Measurements from ENCODE around the gene ZNF697. TPM values are rescaled to one million over a fixed set of nuclear protein-coding genes. Genes with fewer than 3 reads are reported as not detected.
"Not testable (repeated sequence)": the region's sequence is repeated elsewhere in the genome, so short reads cannot be mapped to it uniquely, and the experiment has no call there.

ZNF697 gene
- total and polyA plus RNA-seq, 7 donors: 0.60 to 6.6 (median 2.4) TPM

DNA sequence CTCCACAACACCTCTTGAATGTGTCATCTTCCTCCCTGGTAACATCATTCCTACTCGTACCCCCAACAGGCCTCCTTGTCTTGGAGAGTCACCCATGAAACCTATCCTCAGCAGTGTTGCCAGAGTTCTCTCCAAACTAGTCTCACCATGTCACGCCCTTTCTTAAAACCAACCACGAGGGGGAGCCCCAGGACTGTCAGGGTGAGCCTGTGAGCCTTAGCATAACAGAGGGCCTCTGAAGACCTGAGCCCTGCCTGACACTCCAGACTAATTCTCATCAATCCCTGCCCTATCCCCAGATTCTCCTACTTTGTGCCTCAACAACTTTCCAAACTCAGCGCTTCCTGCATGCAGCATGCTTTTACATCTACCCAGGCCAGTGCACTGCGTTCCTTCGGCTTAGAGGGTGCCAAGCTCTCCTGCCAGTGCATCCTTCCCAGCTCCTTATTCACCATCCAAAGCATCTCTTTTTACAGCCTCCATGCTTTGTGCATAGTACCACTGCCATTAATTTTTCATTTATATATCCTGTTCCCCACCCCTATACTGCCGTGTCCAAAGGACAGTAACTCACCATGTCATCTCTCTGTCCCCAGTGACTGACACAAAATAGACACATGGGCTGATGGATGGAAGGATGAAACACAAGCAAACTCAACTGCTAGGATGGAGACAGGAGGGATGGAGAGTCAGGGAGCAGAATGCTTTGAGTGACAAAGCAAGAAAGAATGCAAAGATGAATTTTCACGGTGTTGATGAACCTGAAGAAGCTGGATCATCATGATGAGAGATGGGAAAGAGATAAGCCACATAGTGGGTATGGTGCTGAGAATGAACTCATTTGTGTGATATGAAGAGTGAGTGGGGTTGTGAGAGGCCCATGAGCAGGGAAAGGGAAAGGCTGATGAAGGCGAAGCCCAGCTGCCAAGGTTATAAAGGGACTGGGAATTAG, 34.0 kb downstream of the ZNF697 start:
- WGBS, 2 donors: 55 to 59% methylated on average over 9 of the region's 9 CpGs
- Histone ChIP-seq H3K27ac (no peak overlapping the region), H3K9me3 (no peaks in the 10 kb centered on the region), H3K4me3 (no peak overlapping the region), H3K36me3 (no peaks in the 10 kb centered on the region), H3K4me1 (peaks cover 0 to 4% (median 0%) of the 10 kb centered on the region in 4 donors), H3K27me3 (no peaks in the 10 kb centered on the region)
- DNase-seq: peak; percentile 92
- intact Hi-C loops (cut with DNase I): loop anchor here (1.0 to 5.0 kb wide), 3 partner anchors 33 to 61 kb away; partner anchors contain the start of gene ZNF697
- no peak for TF ChIP-seq EP300 (IDR thresholded peaks at IDR 0.05)
- TF ChIP-seq POLR2A (IDR thresholded peaks at IDR 0.05): no peak
- TF ChIP-seq, protein P1, sequence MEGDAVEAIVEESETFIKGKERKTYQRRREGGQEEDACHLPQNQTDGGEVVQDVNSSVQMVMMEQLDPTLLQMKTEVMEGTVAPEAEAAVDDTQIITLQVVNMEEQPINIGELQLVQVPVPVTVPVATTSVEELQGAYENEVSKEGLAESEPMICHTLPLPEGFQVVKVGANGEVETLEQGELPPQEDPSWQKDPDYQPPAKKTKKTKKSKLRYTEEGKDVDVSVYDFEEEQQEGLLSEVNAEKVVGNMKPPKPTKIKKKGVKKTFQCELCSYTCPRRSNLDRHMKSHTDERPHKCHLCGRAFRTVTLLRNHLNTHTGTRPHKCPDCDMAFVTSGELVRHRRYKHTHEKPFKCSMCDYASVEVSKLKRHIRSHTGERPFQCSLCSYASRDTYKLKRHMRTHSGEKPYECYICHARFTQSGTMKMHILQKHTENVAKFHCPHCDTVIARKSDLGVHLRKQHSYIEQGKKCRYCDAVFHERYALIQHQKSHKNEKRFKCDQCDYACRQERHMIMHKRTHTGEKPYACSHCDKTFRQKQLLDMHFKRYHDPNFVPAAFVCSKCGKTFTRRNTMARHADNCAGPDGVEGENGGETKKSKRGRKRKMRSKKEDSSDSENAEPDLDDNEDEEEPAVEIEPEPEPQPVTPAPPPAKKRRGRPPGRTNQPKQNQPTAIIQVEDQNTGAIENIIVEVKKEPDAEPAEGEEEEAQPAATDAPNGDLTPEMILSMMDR (IDR thresholded peaks at IDR 0.05): peak; percentile 54 to 86 (median 80)
- no peak for TF ChIP-seq POLR2AphosphoS5 (IDR thresholded peaks at IDR 0.05)

DNA sequence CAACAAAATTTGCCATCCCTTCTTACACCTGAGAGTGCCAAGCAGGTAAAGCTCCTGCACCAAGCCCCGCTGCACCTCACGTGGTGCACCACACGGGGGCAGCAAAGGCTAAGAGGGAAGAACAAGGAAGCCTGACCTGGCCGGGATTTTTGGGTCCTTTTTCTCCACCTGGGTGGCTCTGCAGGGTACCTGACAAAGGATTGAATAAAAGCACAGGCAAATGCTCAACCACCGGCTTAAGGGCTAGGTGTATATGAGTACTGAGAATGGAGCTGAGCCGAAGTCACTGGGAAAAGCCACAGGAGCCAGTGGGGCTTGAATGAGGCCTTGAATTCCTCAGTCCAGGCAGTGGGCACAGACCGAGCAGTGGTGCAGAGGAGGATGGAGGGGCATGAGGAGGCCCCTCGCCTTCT, 36.4 kb downstream of the ZNF697 start:
- DNase-seq: peak; percentile 78

DNA sequence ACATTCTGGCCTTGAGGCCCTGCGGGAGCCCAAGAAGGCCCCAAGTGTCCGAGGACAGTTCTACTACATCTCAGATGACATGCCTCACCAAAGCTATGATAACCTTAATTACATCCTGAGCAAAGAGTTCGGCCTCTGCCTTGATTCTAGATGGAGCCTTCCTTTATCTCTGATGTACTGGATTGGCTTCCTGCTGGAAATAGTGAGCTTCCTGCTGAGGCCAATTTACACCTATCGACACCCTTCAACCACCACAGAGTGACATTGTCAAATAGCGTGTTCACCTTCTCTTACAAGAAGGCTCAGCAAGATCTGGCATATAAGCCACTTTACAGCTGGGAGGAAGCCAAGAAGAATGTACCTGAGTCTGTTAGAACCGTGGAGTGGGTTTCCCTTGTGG, 39.2 kb downstream of the ZNF697 start:
- intact Hi-C loops (cut with DNase I); H3K36me3 ChIP-seq; H3K27ac ChIP-seq; H3K9me3 ChIP-seq; DNase-seq; H3K4me1 ChIP-seq; H3K4me3 ChIP-seq; H3K27me3 ChIP-seq: not testable (repeated sequence)
- WGBS, 2 donors: 88 to 89% methylated on average over 6 of the region's 6 CpGs

More for the DNA sequence above, 36.4 kb downstream of the ZNF697 start:
- Histone ChIP-seq H3K27ac (no peak overlapping the region), H3K36me3 (no peaks in the 10 kb centered on the region), H3K4me1 (no peaks in the 10 kb centered on the region), H3K9me3 (no peaks in the 10 kb centered on the region), H3K4me3 (no peak overlapping the region), H3K27me3 (no peaks in the 10 kb centered on the region)
- TF ChIP-seq, protein P1 (IDR thresholded peaks at IDR 0.05): peak; percentile 70 to 88 (median 84)
- TF ChIP-seq POLR2A (IDR thresholded peaks at IDR 0.05): no peak
- intact Hi-C loops (cut with DNase I): loop anchor here (5.0 kb wide), 1 partner anchor 36 kb away; the partner anchor contains the start of gene ZNF697
- 11 to 24% methylated on average over 8 of the region's 8 CpGs for WGBS, 2 donors

DNA sequence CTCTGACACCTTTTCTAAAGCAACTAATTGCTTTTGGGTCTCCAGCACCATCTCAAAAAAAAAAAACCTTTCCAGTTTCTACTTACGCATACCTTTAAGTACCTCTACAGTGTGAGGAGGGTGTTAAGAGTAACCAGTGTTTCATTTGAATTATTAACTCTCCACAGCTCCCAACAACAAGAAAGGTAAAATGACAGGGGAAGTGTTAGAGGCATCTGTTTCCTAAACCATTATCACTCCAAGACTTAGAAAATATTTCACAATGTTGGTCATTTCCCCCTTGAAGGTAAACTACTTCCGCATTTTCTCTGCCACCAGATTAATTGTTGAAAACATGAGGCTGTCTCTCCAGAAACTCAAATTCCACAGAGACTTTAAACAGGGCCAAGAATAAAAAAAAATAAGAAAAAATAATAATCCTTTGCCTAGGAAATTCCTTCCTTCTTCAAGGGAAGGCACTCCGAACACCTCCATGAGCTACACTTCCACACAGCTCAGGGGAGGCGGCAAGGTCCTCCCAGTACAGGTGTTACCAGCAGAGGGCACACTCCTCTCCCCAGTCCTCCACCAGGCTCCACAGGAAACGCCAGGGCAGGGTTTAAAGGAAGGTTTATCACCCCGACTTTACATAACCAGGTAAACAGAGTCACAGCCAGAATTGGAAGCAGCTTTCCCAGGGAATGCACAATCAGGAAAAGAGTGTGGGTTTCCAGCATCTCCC, 40.8 kb downstream of the ZNF697 start:
- H3K36me3 ChIP-seq: not testable (repeated sequence)

DNA sequence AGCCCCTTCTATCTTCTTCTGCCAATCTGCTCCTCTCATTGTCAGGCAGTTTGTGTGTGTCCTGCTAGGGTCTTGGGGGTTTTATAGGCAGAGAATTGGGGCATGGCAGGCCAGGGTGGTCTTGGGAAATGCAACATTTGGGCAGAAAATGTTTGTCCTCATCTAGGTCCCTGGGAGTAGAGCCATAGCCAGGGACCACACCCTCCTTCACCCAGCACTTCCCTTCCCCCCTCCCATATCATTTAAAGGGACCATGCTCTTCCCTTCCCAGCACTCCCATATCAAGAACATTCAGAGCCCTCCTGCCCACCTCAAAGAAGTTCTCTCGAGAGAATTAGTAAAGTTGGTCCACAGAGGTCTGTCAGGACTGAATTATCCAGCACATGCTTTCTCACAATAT, 41.7 kb downstream of the ZNF697 start:
- H3K27me3 ChIP-seq: no peaks in the 10 kb centered on the region
- H3K36me3 ChIP-seq: no peaks in the 10 kb centered on the region
- H3K27ac ChIP-seq: no peak overlapping the region
- no peak for DNase-seq
- WGBS, 2 donors: 86 to 93% methylated on average over 1 of the region's 1 CpG
- H3K9me3 ChIP-seq: no peaks in the 10 kb centered on the region
- H3K4me1 ChIP-seq: no peaks in the 10 kb centered on the region
- intact Hi-C loops (cut with DNase I): no loop called here
- H3K4me3 ChIP-seq: no peak overlapping the region
- no peak for TF ChIP-seq POLR2A (IDR thresholded peaks at IDR 0.05)

More for the DNA sequence above, 40.8 kb downstream of the ZNF697 start:
- DNase-seq; H3K4me1 ChIP-seq; intact Hi-C loops (cut with DNase I); H3K27me3 ChIP-seq; H3K4me3 ChIP-seq; H3K9me3 ChIP-seq; H3K27ac ChIP-seq: not testable (repeated sequence)
- 83 to 90% methylated on average over 3 of the region's 6 CpGs for WGBS, 2 donors

DNA sequence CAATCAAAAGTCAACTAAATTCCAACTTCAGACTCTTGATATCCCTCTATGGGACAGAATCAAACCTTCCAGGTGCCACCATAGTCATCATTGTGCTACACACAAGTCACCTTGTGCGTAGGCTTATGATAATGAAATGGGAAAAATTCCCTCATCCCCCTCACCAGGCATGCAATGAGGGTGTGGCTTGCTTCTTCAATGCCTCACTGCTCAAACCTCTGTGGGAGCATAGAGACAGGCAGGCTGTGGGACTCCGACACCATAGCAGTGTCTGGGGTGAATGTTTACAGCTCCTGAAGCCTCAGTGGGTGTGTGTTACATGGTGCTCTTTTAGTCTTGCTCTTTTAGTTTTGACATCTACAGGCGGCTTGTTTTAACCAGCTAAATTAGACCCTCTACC, 42.4 kb downstream of the ZNF697 start:
- Histone ChIP-seq H3K4me3 (no peak overlapping the region), H3K27ac (no peak overlapping the region), H3K4me1 (no peaks in the 10 kb centered on the region), H3K36me3 (no peaks in the 10 kb centered on the region), H3K9me3 (no peaks in the 10 kb centered on the region), H3K27me3 (no peaks in the 10 kb centered on the region)
- DNase-seq: no peak
- intact Hi-C loops (cut with DNase I): no loop called here
- 92 to 93% methylated on average over 3 of the region's 3 CpGs for WGBS, 2 donors
- TF ChIP-seq POLR2A (IDR thresholded peaks at IDR 0.05) (no peak), POLR2AphosphoS5 (IDR thresholded peaks at IDR 0.05) (no peak)
- TF ChIP-seq, protein P1 (IDR thresholded peaks at IDR 0.05): no peak

DNA sequence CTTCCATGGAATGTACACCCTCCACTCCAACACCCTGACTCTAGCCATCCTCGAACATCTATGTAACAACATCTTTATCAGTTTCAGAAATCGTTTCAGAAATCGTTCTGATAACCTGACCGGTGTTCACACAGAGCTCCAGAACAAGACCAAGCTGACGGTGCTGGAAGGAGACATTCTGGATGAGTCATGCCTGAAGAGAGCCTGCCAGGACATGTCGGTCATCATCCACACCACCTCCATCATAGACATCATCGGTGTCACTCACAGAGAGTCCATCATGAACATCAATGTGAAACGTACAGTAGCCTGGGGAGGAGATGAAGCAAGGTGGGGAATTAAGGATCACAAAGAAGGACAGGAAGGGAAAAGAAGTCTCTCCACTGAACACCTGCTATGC, 43.0 kb downstream of the ZNF697 start:
- H3K27ac ChIP-seq; H3K4me1 ChIP-seq; H3K27me3 ChIP-seq; DNase-seq; H3K36me3 ChIP-seq; H3K9me3 ChIP-seq; H3K4me3 ChIP-seq; intact Hi-C loops (cut with DNase I): not testable (repeated sequence)
- WGBS, 2 donors: 87 to 94% methylated on average over 8 of the region's 8 CpGs
